Stimulated activated CD8-positive, alpha-beta memory T cell treated with anti-CD3 and anti-CD28 coated beads, Interleukin-12 subunit alpha, Interleukin-12 subunit beta, amount 100 ng/mL, for 4 hours (primary cell): ENCODE measurements around the gene CAVIN2.
"Not testable (repeated sequence)": the region's sequence is repeated elsewhere in the genome, so short reads cannot be mapped to it uniquely, and the experiment has no call there.

ENCODE experiments used
- DNase-seq: peaks from one replicate; pipeline ENCODE4 v3.0.0-alpha.2; 2020; ENCODE audit warnings: low read depth

The CAVIN2 gene

DNA sequence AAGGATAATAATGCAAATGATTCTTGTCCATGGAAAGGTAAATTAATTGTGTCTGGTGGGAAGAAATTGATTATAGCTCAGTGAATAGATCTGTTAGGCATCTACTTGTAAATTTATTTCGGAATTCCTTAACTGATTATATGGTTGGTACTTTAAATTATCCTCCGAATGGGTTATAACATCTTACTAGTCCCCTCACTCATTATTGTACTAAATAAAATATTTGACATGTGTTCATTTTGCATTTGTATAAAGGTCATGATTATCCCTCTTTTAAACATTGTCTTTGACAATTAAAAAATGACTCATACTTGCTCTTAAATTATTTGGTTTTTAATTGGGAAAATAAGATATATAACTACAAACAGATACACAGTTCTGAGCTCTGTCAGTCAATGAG, 47.4 kb downstream of the CAVIN2 start:
- DNase-seq = no peak

GRCh38 chr2:191797942-191798876, 48.7 kb downstream of the CAVIN2 start:
- DNase-seq = no peak

GRCh38 chr2:191797500-191797899, 49.4 kb downstream of the CAVIN2 start:
- no peak for DNase-seq

- DNase-seq = no peak
Observed at GRCh38 chr2:191795715-191796114, 51.2 kb downstream of the CAVIN2 start.

DNA sequence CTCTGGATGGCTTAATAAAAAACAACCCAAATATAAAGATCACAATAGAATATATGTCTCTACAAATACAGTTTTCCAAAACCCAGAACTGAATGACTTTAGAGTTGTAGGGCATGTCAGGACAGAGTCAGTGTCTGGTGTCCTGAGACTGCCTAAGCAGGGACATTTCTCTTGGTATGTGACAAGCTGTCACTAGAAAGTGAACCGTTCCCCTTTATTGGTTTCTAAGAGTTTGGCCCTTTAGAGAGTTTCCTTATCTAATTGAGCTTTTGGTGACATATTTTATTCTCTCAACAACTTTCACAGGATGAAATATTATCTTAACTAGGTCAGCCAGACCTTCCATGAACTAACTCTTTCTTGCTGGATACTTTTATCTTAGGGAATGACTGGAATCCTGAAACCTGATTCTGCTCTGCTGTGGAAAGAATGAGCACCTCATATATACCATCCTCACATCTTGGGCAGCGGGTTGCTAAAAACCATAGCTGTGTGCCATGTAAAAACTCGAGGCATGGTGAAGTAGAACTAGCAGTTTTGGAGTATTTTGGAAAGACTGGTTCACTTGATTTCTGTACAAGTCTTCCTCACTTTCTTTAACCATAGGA, 54.8 kb downstream of the CAVIN2 start:
- no peak for DNase-seq

GRCh38 chr2:191790737-191791136, 56.2 kb downstream of the CAVIN2 start:
- no peak for DNase-seq

DNA sequence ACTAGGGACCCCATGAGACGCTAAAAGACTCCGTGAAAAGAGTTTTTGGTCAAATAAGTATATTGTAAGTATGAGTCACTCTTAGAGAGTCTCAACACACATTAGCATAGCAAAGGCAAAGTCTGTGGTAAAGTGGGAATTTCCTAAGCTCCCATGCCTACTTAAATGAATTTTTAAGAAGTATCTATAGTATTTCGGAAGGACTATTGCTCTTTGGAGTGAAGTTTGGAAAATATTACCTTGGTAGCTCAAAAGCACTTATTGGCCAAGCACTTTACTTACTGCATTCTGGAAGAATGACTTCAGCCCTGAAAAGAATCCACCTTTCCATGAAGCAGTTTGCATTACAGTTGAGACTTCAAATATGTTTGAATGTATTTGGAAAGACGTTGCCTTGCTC, 57.1 kb downstream of the CAVIN2 start:
- no peak for DNase-seq

- DNase-seq = no peak
Observed at GRCh38 chr2:191786694-191787093, 60.2 kb downstream of the CAVIN2 start.

DNA sequence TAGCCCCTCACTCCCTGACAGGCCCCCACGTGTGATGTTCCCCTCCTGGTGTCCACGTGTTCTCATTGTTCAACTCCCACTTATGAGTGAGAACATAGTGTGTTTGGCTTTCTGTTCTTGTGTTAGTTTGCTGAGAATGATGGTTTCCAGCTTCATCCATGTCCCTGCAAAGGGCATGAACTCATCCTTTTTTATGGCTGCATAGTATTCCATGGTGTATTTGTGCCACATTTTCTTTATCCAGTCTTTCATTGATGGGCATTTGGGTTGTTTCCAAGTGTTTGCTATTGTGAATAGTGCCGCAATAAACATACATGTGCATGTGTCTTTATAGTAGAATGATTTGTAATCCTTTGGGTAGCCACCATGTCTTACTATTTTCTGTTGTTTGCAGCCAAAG, 61.2 kb downstream of the CAVIN2 start:
- DNase-seq = not testable (repeated sequence)
